ENCODE results near the gene SPRR2F. TPM values are rescaled to one million over a fixed set of nuclear protein-coding genes. Genes with fewer than 3 reads are reported as not detected.

The SPRR2F gene
- total and polyA plus RNA-seq, 2 of the 4 experiments (the other 2 are of a cell fraction): not detected

- Histone ChIP-seq H2AK9ac (replicated peaks; ENCODE audit: low read depth, low read length, poor library complexity) (no peak overlapping the region), H2BK5ac (ENCODE audit: low read depth, low read length, poor library complexity, severe bottlenecking) (no peak overlapping the region)
- dilution Hi-C loops (cut with HindIII; ENCODE audit: low sequenced_read_pairs, unreplicated experiment): no loop called here
Observed at GRCh38 chr1:153120945-153121344, 7.6 kb upstream of the SPRR2F start.

More at GRCh38 chr1:153120945-153121344, 7.6 kb upstream of the SPRR2F start:
- Histone ChIP-seq H2BK20ac (ENCODE audit: low read depth, low read length) (no peak overlapping the region), H3K23ac (ENCODE audit: low read depth, low read length) (no peak overlapping the region), H3K14ac (replicated peaks; ENCODE audit: low read depth, low read length) (no peak overlapping the region), H3K56ac (ENCODE audit: extremely low read depth, insufficient read depth, low read length) (no peak overlapping the region), H3K27ac (ENCODE audit: insufficient read depth, low read length) (no peak overlapping the region), H4K91ac (ENCODE audit: insufficient read depth, low read depth, low read length) (no peak overlapping the region), H4K5ac (ENCODE audit: low read depth, low read length) (no peak overlapping the region), H2AK5ac (ENCODE audit: low read depth, low read length) (no peak overlapping the region), H2BK15ac (ENCODE audit: low read depth, low read length) (no peak overlapping the region), H3K18ac (ENCODE audit: low read depth, low read length) (no peak overlapping the region), H3K79me1 (ENCODE audit: low read depth in 1 of 2, low read length in 2 of 2) (no peaks in the 10 kb centered on the region), H3K4ac (ENCODE audit: low read depth, low read length) (no peak overlapping the region), H2BK120ac (ENCODE audit: low read depth, low read length) (no peak overlapping the region), H3K4me2 (ENCODE audit: low read depth, low read length) (no peak overlapping the region), H2AFZ (replicated peaks; ENCODE audit: low read length, poor library complexity) (no peak overlapping the region), H3K36me3 (ENCODE audit: control insufficient read depth, insufficient read depth, low read length) (no peaks in the 10 kb centered on the region), H3K4me3 (ENCODE audit: insufficient read depth, low read depth, low read length) (no peak overlapping the region), H4K20me1 (ENCODE audit: insufficient read depth, low read length) (no peaks in the 10 kb centered on the region), H3K9me1 (ENCODE audit: insufficient read depth, low read length) (no peaks in the 10 kb centered on the region), H3K27me3 (ENCODE audit: control insufficient read depth, insufficient read depth, low read length) (no peaks in the 10 kb centered on the region), H3K9ac (ENCODE audit: low read depth, low read length) (no peak overlapping the region), H3K9me3 (ENCODE audit: control insufficient read depth, insufficient read depth, low read length) (no peaks in the 10 kb centered on the region), H3K4me1 (ENCODE audit: control insufficient read depth, insufficient read depth, low read length) (no peaks in the 10 kb centered on the region), H4K8ac (ENCODE audit: low read depth in 2 of 2, low read length in 2 of 2) (no peak overlapping the region)
- in situ Hi-C loops (cut with MboI; ENCODE audit: low sequenced_read_pairs) (no loop called here), intact Hi-C loops (cut with micrococcal nuclease) (no loop called here)
- no TSS peak for BruUV-seq (replicated peaks)
- no peak for ATAC-seq (ENCODE audit: low read depth)
- DNase-seq: no peak
- ChIA-PET CTCF (no interaction called here), POLR2A (ENCODE audit: unreplicated experiment) (no interaction called here)
- TF ChIP-seq MAFK (IDR thresholded peaks at IDR 0.05; ENCODE audit: low read depth, low read length): peak; percentile 74
- no peak for TF ChIP-seq NFE2L2 (IDR thresholded peaks at IDR 0.05; ENCODE audit: low read depth, low read length)

Measured in IMR-90 (cell line).